Neural cell (in vitro differentiated cells): ENCODE measurements around the gene SLC4A4.

Experiments used
- TF ChIP-seq, protein P1 (sequence below): IDR thresholded peaks from 2 replicates; pipeline ENCODE4 v1.6.1; 2012; ENCODE audit warnings: borderline replicate concordance
- TF ChIP-seq, protein P2 (sequence below): fragments of 450-650 bp; IDR thresholded peaks from 2 replicates; pipeline ENCODE4 v1.5.1; 2014; ENCODE audit warnings: antibody characterized with exemption, mild to moderate bottlenecking, moderate library complexity; ENCODE audit not compliant: poor library complexity, severe bottlenecking

DNA sequence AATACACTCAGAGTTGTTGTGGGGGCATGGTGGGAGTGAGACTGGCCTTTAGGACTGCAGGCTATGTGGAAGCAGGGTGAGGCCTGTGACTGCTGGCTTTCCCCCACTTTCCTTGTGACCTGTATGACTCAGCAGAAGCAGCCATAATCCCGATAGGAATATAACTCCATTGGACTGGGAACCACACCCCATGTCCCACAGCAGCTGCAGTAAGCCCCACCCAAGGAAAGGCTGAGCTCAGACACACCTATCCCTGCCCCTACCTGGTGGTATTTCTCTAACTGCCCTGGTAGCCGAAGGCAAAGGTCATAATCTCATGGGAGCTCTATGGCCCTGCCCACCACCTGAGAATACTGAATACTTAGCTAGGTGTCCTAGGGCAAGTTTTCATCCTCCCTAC, 275.8 kb downstream of the SLC4A4 start:
- TF ChIP-seq, protein P1, sequence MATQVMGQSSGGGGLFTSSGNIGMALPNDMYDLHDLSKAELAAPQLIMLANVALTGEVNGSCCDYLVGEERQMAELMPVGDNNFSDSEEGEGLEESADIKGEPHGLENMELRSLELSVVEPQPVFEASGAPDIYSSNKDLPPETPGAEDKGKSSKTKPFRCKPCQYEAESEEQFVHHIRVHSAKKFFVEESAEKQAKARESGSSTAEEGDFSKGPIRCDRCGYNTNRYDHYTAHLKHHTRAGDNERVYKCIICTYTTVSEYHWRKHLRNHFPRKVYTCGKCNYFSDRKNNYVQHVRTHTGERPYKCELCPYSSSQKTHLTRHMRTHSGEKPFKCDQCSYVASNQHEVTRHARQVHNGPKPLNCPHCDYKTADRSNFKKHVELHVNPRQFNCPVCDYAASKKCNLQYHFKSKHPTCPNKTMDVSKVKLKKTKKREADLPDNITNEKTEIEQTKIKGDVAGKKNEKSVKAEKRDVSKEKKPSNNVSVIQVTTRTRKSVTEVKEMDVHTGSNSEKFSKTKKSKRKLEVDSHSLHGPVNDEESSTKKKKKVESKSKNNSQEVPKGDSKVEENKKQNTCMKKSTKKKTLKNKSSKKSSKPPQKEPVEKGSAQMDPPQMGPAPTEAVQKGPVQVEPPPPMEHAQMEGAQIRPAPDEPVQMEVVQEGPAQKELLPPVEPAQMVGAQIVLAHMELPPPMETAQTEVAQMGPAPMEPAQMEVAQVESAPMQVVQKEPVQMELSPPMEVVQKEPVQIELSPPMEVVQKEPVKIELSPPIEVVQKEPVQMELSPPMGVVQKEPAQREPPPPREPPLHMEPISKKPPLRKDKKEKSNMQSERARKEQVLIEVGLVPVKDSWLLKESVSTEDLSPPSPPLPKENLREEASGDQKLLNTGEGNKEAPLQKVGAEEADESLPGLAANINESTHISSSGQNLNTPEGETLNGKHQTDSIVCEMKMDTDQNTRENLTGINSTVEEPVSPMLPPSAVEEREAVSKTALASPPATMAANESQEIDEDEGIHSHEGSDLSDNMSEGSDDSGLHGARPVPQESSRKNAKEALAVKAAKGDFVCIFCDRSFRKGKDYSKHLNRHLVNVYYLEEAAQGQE: no peak
- TF ChIP-seq, protein P2, sequence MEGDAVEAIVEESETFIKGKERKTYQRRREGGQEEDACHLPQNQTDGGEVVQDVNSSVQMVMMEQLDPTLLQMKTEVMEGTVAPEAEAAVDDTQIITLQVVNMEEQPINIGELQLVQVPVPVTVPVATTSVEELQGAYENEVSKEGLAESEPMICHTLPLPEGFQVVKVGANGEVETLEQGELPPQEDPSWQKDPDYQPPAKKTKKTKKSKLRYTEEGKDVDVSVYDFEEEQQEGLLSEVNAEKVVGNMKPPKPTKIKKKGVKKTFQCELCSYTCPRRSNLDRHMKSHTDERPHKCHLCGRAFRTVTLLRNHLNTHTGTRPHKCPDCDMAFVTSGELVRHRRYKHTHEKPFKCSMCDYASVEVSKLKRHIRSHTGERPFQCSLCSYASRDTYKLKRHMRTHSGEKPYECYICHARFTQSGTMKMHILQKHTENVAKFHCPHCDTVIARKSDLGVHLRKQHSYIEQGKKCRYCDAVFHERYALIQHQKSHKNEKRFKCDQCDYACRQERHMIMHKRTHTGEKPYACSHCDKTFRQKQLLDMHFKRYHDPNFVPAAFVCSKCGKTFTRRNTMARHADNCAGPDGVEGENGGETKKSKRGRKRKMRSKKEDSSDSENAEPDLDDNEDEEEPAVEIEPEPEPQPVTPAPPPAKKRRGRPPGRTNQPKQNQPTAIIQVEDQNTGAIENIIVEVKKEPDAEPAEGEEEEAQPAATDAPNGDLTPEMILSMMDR: no peak
